Pancreas (tissue), 10 donors: ENCODE results near the gene TTLL8. TPM values are rescaled to one million over a fixed set of nuclear protein-coding genes. Genes with fewer than 3 reads are reported as not detected.
A peak's percentile ranks its signal among the peaks of the same experiment; 100 is the strongest.

Source experiments
- ATAC-seq, 4 donors: fragments of 200-7000 bp; cut with Tn5 transposase; one replicate each; pipeline versions ENCODE4 v1.8.0 to v1.9.1; 2020; ENCODE audit warnings: mild to moderate bottlenecking in 4 of 4, moderate library complexity in 4 of 4
- DNase-seq, 6 donors: peaks; one replicate each; pipeline ENCODE4 v3.0.0-alpha.2; 2020
- FAIRE-seq: peaks from 2 replicates; lab custom pipeline; 2012; peaks lifted over from hg19 to GRCh38; lab: Jason Lieb, UNC
- H3K27ac ChIP-seq, 4 donors: fragments of 200-600 bp; sonication (generic); 1 replicate in 3 of 4; 2 replicates in 1 of 4; pipeline versions ENCODE4 v1.5.0 to v1.8.0; 2020
- H3K27me3 ChIP-seq, 4 donors: fragments of 200-600 bp; one replicate each; pipeline ENCODE4 v1.8.0; 2021
- H3K36me3 ChIP-seq, 3 donors: fragments of 200-600 bp; sonication (generic) in 1 of 3; one replicate each; pipeline versions ENCODE4 v1.5.0 to v1.8.0; 2020 to 2021
- H3K4me1 ChIP-seq, 3 donors: fragments of 200-600 bp; one replicate each; pipeline ENCODE4 v1.8.0; 2021
- H3K4me3 ChIP-seq, 4 donors: fragments of 200-600 bp; sonication (generic) in 2 of 4; one replicate each; pipeline versions ENCODE4 v1.5.0 to v1.8.0; 2020 to 2021
- H3K9me3 ChIP-seq, 4 donors: fragments of 200-600 bp; one replicate each; pipeline ENCODE4 v1.8.0; 2021
- CTCF ChIP-seq, 4 donors: fragments of 200-600 bp; sonication (generic) in 3 of 4; IDR thresholded peaks; one replicate each; pipeline versions ENCODE4 v1.5.0 to v1.8.0; 2021; ENCODE audit warnings: antibody characterized with exemption in 4 of 4
- WGBS, 2 donors: extraction: QIAGEN DNeasy Blood & Tissue Kit; methylation state at CpG; one replicate each; pipeline ENCODE4 v1.1.7; 2013; 5-methylcytosine and 5-hydroxymethylcytosine counted together
- intact Hi-C, 3 donors: fragments of 100-400 bp; cut with DNase I; formaldehyde crosslinking; loops; one replicate each; pipeline versions ENCODE4 v1.11.1 to v1.14.2; 2022
- polyA plus RNA-seq, 2 donors: library from polyadenylated mRNA; stranded (reverse); fragments of 200-250 nt; gene quantifications; one replicate each; pipeline ENCODE4 v1.2.3, GENCODE V29; 2013
- total RNA-seq, 6 donors: library from RNA; stranded (reverse); fragmentation: NEBNext Ultra II Directional in 4 of 6; extraction: Animal tissue kit (Norgen Biotek cat#: 25700) in 4 of 6; gene quantifications; one replicate each; pipeline versions ENCODE4 v1.2.1 to v1.2.4, GENCODE V29; 2021 to 2023
- donor health status: healthy with polysubstance abuse.
- donor health status: DM: no; HTN: no; CAD: no; lungs with moderate emphysema.
- donor health status: DM: no; HTN: no; CAD: no.
- donor health status: control.
- donor health status: control.
- donor health status: Bipolar disorder and iron deficiency.
- donor health status: DM: yes; HTN: yes; CAD: no.
- donor health status: DM: no; HTN: no; CAD: no.
- donor health status: DM: no; HTN: no; CAD: no.
- donor health status: DM: yes; HTN: yes; CAD: no.

Gene TTLL8
- total and polyA plus RNA-seq, 8 donors: not detected

- Histone ChIP-seq H3K4me3 (no peak overlapping the region), H3K36me3 (no peaks in the 10 kb centered on the region), H3K9me3 (no peaks in the 10 kb centered on the region), H3K4me1 (no peaks in the 10 kb centered on the region), H3K27me3 (no peaks in the 10 kb centered on the region), H3K27ac (no peak overlapping the region)
- intact Hi-C loops: no loop called here
- ATAC-seq (no peak), FAIRE-seq (no peak), DNase-seq (peak in 1 of 6 donors; percentile 47)
- WGBS, 2 donors: 75 to 83% methylated on average over 17 of the region's 17 CpGs
- TF ChIP-seq CTCF (IDR thresholded peaks at IDR 0.05): no peak
Observed at GRCh38 chr22:50041361-50042065, 16.6 kb downstream of the TTLL8 start.

DNA sequence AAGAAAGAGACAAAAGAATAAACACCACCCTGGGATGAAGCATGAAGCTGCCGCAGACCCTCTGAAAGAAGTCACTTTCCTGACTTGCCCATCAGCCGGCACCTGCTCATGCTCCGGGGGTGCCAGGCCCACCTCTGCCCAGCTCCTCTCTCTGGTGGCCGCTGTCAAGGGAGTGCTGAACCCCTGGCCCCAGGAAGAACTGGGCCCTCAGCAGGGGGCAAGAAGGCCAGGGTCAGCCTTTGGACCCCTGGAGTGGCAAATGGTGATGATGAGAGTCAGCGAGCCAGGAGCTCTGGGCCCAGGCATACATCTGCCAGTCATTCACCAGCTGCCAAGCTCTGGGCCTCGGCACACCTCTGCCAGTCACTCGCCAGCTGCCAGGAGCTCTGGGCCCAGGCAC lies 17.4 kb downstream of the TTLL8 start:
- no peak for FAIRE-seq
- intact Hi-C loops: no loop called here
- no peak for ATAC-seq
- WGBS, 2 donors: 81 to 89% methylated on average over 7 of the region's 7 CpGs
- Histone ChIP-seq H3K27ac (no peak overlapping the region), H3K4me1 (no peaks in the 10 kb centered on the region), H3K9me3 (no peaks in the 10 kb centered on the region), H3K36me3 (no peaks in the 10 kb centered on the region), H3K4me3 (no peak overlapping the region), H3K27me3 (no peaks in the 10 kb centered on the region)
- TF ChIP-seq CTCF (IDR thresholded peaks at IDR 0.05): no peak
- peak in 1 of 6 donors; percentile 26 for DNase-seq

DNA sequence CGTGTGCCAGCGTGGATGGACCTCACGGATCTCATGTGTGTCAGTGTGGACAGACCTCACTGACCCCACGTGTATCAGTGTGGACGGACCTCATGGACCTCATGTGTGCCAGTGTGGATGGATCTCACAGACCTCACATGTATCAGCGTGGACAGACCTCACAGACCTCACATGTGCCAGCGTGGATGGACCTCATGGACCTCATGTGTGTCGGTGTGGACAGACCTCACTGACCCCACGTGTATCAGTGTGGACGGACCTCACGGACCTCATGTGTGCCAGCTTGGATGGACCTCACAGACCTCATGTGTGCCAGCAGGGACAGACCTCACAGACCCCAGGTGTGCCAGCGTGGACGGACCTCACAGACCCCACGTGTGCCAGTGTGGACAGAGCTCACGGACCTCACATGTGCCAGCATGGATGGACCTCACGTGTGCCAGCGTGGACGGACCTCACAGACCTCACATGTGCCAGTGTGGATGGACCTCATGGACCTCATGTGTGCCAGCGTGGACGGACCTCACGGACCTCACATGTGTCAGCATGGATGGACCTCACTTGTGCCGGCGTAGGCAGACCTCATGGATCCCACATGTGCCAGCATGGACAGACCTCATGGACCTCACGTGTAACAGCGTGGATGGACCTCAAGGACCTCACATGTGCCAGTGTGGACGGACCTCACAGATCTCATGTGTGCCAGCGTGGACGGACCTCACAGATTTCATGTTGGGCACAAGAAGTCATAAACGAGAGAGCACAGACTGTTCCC lies 18.2 kb downstream of the TTLL8 start:
- no peaks in the 10 kb centered on the region for H3K4me1 ChIP-seq
- WGBS, 2 donors: 85 to 92% methylated on average over 29 of the region's 29 CpGs
- H3K27me3 ChIP-seq: no peaks in the 10 kb centered on the region
- TF ChIP-seq CTCF (IDR thresholded peaks at IDR 0.05): no peak
- H3K27ac ChIP-seq: no peak overlapping the region
- intact Hi-C loops: loop anchor here in 2 of 3 donors (10.0 kb wide), 2 partner anchors 115 to 275 kb away; no protein-coding TSS in a partner anchor
- ATAC-seq (no peak), FAIRE-seq (no peak), DNase-seq (peak in 1 of 6 donors; percentile 28)
- no peaks in the 10 kb centered on the region for H3K36me3 ChIP-seq
- H3K9me3 ChIP-seq: no peaks in the 10 kb centered on the region
- no peak overlapping the region for H3K4me3 ChIP-seq

DNA sequence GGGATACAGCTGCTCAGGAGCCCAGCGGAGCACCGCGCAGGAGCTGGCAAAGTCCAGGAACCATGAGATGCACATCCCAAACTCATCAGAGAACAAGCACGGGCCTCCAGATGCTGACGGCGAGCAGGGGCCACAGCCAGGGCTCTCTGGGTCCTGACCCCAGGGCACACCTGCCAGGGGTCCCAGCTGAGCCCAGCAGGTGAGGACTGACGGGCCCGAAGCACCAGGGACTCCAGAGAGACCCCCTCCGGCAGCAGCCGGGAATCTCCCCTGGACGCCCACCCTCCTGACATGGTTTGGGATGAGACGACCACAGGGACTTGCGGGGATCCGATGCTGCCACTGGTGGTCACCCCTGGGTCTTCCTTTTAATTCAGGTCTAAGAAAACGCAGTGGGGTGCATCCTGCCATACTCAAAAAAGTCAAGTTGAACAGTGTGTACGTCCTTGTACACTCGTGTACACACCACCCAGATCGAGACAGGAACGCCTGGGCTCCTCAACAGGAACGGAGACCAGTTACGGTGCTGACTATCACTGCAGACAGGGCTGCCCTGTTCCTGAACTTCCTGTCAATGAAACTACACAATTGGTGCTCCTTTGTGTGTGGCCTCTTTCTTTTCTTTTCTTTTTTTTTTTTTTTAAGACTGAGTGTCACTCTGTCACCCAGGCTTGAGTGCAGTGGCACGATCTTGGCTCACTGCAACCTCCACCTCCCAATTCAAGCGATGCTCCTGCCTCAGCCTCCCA lies 21.9 kb downstream of the TTLL8 start:
- no peak overlapping the region for H3K4me3 ChIP-seq
- no peaks in the 10 kb centered on the region for H3K27me3 ChIP-seq
- no peak overlapping the region for H3K27ac ChIP-seq
- ATAC-seq: no peak
- intact Hi-C loops: loop anchor here in 2 of 3 donors (10.0 kb wide), 2 partner anchors 111 to 271 kb away; no protein-coding TSS in a partner anchor
- 74 to 81% methylated on average over 23 of the region's 23 CpGs for WGBS, 2 donors
- no peaks in the 10 kb centered on the region for H3K9me3 ChIP-seq
- no peaks in the 10 kb centered on the region for H3K4me1 ChIP-seq
- no peak for TF ChIP-seq CTCF (IDR thresholded peaks at IDR 0.05)
- peak in 1 of 6 donors; percentile 48 for DNase-seq
- H3K36me3 ChIP-seq: no peaks in the 10 kb centered on the region
- FAIRE-seq: no peak
